ENCODE results near the gene ANAPC2.
"Not testable (repeated sequence)": the region's sequence is repeated elsewhere in the genome, so short reads cannot be mapped to it uniquely, and the experiment has no call there.

ANAPC2 gene

GRCh38 chr9:137141050-137141810 lies 47.1 kb downstream of the ANAPC2 start:
- DNase-seq: no peak

GRCh38 chr9:137140151-137141012 lies 48.0 kb downstream of the ANAPC2 start:
- DNase-seq: no peak

GRCh38 chr9:137139468-137140150 lies 48.8 kb downstream of the ANAPC2 start:
- DNase-seq: no peak

GRCh38 chr9:137138722-137139467 lies 49.5 kb downstream of the ANAPC2 start, which contains the start of gene GRIN1:
Gene GRIN1, plus strand, starts transcription at chr9:137139154. Its CDS starts 333 bp downstream, at chr9:137139487.
- DNase-seq: no peak

- DNase-seq: no peak
Observed at GRCh38 chr9:137138058-137138721, 50.2 kb downstream of the ANAPC2 start.

- DNase-seq: no peak
Observed at GRCh38 chr9:137136881-137137607, 51.3 kb downstream of the ANAPC2 start.

GRCh38 chr9:137136261-137136880 lies 52.0 kb downstream of the ANAPC2 start:
- no peak for DNase-seq

GRCh38 chr9:137135154-137135553 lies 53.2 kb downstream of the ANAPC2 start:
- not testable (repeated sequence) for DNase-seq

- DNase-seq: no peak
Observed at GRCh38 chr9:137134191-137134590, 54.2 kb downstream of the ANAPC2 start.

- no peak for DNase-seq
Observed at GRCh38 chr9:137130176-137130755, 58.1 kb downstream of the ANAPC2 start.

- peak; percentile 83 to 87 for DNase-seq
Observed at GRCh38 chr9:137129456-137130175, 58.7 kb downstream of the ANAPC2 start.

- DNase-seq: no peak
Observed at GRCh38 chr9:137128862-137129455, 59.4 kb downstream of the ANAPC2 start.

GRCh38 chr9:137128158-137128861 lies 60.0 kb downstream of the ANAPC2 start:
- DNase-seq: no peak

GRCh38 chr9:137127301-137128157 lies 60.8 kb downstream of the ANAPC2 start:
- DNase-seq: peak in 1 of 2 donors; percentile 22

- DNase-seq: no peak
Observed at GRCh38 chr9:137126786-137127185, 61.6 kb downstream of the ANAPC2 start.
